Inferior parietal cortex (tissue), 1 donor: ENCODE data around the gene PCYT1A.
"Not testable (repeated sequence)": the region's sequence is repeated elsewhere in the genome, so short reads cannot be mapped to it uniquely, and the experiment has no call there.

Experiments used
- DNase-seq: peaks from one replicate; pipeline ENCODE4 v3.0.0-alpha.2; 2016; ENCODE audit errors: extremely low spot score

PCYT1A gene

DNA sequence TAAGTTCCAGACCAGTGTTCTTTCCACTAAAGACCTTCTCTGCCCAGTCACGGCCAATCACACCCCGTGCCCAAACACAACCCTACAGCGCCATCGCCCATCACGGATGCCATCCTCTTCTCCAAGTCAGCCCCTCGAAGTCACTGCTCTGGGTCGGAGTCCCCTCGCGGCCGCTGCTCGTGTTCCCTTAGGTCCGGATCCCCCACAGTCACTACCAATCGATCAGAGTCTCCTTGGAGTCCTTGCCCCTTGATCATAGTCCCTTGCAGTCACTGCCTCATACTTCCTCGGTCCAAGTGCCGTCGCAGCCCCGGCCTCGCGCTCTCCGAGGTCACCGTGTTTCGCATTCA is 461 bp downstream of the PCYT1A start:
- no peak for DNase-seq

DNA sequence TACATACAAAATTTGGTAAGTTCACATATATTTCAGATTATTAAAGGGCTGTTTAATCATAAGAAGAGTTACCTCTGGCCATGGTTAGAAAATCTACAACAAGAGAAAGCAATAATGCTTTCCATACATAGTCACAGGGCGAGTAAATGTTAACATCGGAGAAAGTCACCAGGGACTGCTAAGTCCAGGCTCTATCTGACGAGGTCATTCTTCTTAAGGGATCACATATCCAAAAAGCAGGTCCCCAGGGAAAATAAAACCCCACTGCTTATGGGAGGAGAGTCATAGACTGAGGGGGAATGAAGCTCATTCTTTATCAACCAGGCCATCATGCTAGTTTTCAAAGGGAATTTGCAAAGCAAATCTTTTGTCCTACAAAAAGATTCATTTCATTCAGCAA is 3.1 kb downstream of the PCYT1A start:
- no peak for DNase-seq

- DNase-seq = no peak
These were observed 5.6 kb downstream of the PCYT1A start for GRCh38 chr3:196281962-196282361.

GRCh38 chr3:196280689-196281440 is 6.7 kb downstream of the PCYT1A start:
- no peak for DNase-seq

DNA sequence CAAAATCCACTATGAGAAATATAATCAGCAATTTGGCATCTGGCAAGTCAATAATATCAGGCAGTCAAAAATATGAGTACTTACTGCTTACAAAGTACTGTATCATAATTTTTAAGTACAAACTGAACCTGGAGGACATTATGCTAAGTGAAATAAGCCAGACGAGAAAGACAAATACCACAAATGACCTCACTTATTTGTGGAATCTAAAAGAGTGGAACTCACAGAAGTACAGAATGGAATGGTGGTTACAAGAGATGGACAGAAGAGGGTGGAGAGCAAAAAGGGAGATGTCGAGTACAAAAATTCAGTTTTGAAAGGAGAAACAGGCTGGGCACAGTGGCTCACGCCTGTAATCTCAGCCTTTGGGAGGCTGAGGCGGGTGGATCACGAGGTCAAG is 12.4 kb downstream of the PCYT1A start:
- DNase-seq = no peak

GRCh38 chr3:196274585-196274984 is 12.9 kb downstream of the PCYT1A start:
- no peak for DNase-seq

GRCh38 chr3:196273655-196274054 is 13.9 kb downstream of the PCYT1A start:
- DNase-seq = no peak

- DNase-seq = no peak
These were observed 14.7 kb downstream of the PCYT1A start for GRCh38 chr3:196272826-196273225.

DNA sequence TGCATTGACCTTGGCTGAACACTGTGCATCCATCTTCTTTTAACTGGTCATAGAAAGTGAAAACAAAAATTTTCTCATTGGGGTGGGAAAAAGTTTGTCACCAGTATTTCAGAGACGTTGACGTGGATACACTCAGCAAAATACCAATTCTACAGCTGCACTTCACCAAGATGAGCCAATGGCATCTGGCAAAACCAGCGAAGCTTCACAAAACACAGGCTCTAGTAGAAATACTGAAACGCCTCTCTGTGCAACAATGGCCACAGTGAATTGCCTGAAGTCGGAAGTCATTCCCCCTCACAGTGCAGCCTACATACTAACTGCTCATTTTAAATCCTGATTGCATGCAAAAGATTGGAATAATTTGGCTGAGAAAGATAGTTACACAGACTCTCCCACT is 17.0 kb downstream of the PCYT1A start:
- DNase-seq = no peak

- DNase-seq = no peak
These were observed 19.0 kb downstream of the PCYT1A start for GRCh38 chr3:196268284-196269163.

DNA sequence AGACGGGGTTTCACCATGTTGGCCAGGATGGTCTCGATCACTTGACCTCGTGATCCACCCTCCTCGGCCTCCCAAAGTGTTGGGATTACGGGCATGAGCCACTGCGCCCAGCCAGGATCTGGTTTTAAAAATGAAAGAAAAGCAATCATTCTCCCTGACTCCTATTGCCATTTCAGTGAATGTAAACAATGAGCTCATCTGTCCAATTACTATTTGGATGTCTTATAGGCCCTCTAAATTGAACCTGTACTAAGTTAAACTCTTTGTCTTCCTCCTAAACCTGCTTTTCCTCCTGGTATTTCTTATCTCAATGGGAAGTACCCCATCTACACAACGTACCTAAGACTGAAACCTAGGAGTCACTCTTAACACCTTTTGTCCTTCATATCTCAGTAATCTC is 23.7 kb downstream of the PCYT1A start:
- no peak for DNase-seq

- DNase-seq = no peak
These were observed 26.7 kb downstream of the PCYT1A start for GRCh38 chr3:196260784-196261183.

DNA sequence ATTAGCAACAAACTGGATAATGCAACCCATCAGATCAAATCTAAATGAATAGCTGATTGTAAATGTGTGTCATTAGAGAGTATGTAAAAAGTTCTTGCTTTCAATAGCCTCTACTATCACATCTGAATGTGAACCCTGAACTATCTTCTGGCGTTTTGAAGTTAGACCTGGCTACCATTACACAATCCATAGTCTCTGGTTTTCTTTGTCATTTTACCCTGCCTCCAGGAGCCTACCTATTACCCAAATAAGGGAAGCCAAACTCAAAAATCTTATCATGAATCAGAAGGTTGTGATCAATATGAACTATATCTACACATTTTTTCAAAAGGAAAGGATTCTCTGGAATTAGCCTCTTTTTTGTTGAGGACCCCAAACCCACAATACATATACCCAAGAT is 31.8 kb downstream of the PCYT1A start:
- no peak for DNase-seq

DNA sequence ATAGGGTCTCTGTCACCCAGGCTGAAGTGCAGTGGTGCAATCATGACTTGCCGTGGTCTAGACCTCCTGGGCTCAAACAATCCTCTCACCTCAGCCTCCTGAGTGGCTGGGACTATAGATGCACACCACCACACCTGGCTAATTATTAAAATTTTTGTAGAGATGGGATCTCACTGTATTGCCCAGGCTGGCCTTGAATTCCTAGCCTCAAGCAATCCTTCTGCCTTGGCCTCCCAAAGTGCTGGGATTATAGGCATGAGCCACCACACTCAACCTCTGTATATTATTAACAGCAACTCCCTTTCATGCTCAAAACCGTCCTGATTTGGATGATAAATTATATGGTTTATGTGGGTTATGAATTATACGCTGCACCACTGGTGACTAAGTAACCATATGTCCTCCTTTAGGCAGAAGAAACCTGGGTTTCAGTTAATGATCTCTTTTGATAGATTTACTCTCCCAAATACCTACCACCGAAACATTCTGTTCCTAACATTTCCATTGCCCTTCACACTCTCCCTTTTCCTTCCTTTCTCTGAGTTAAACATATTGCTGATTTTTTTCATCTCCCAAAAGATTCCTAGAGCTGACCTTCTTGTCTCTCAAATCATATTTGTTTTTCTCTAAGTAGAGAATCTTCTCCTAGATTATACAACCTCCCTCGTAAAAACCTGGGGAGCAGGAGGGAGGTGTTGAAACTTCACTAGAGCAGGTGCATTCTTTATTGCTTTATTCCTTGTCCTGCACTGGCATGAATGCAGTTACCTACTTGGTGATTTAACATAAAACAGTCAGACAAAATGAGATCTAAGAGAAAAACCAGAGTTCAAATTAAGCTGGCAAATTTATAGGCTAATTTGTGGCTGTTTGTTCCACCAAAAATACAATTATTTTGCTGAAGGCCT is 32.9 kb downstream of the PCYT1A start:
- no peak for DNase-seq

GRCh38 chr3:196251918-196252317 is 35.6 kb downstream of the PCYT1A start:
- no peak for DNase-seq

- DNase-seq = no peak
These were observed 40.8 kb downstream of the PCYT1A start for GRCh38 chr3:196246612-196247308.

- DNase-seq = not testable (repeated sequence)
These were observed 43.4 kb downstream of the PCYT1A start for GRCh38 chr3:196244166-196244565.

- DNase-seq = no peak
These were observed 45.8 kb downstream of the PCYT1A start for GRCh38 chr3:196241704-196242103.

DNA sequence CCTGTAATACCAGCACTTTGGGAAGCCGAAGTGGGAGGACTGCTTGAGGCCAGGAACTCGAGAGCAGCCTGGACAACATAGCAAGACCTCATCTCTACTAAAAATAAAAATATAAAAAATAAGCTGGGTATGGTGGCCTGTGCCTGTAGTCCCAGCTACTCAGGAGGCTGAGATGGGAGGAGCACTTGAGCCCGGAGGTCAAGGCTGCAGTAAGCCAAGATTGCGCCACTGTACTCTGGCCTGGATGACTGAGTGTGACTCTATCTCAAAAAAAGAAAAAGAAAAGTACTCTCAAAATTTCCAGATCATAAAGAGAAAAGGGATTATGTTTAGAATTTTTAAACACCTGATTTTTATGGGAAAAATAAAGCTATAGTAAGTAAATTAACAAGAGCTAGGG is 47.1 kb downstream of the PCYT1A start:
- DNase-seq = no peak

- DNase-seq = no peak
These were observed 48.6 kb downstream of the PCYT1A start for GRCh38 chr3:196238612-196239560.
